ENCODE measurements around the gene FGGY. TPM values are rescaled to one million over a fixed set of nuclear protein-coding genes. Genes with fewer than 3 reads are reported as not detected.

The FGGY gene
- total and polyA plus RNA-seq, 2 donors (not counting 1 experiment from before 2014, with no cell fraction given) = 6.1 to 38.5 TPM

DNA sequence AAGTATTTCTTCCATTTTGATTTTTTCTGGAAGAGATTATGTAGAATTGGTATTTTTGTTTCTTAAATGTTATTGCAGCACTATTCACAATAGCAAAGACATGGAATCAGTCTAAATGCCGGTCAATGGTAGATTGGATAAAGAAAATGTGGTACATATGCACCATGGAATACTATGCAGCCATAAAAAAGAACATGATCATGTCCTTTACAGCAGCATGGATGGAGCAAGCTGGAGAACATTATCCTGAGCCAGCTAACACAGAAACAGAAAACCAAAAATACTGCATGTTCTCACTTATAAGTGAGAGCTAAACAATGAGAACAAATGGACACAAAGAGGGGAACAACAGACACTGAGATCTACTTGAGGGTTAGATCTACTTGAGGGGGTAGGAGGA lies 5.4 kb downstream of the FGGY start:
- Histone ChIP-seq H3K4me1 (ENCODE audit: control insufficient read depth in 2 of 2, insufficient read depth in 2 of 2, low read length in 2 of 2) (peaks cover under 1 to 2% of the 10 kb centered on the region in 2 donors), H4K20me1 (ENCODE audit: control insufficient read depth, insufficient read depth, low read length, poor library complexity, severe bottlenecking) (no peaks in the 10 kb centered on the region), H3K27me3 (replicated peaks in 1 of 4; ENCODE audit: control extremely low read depth in 1 of 4, control insufficient read depth in 3 of 4, insufficient read depth in 4 of 4, low read length in 3 of 4) (no peaks in the 10 kb centered on the region), H3K9ac (ENCODE audit: low read length) (no peak overlapping the region), H3K4me2 (replicated peaks; ENCODE audit: low read depth, low read length, poor library complexity, severe bottlenecking) (no peak overlapping the region), H3K79me2 (ENCODE audit: control insufficient read depth, insufficient read depth, low read length) (peaks cover 5% of the 10 kb centered on the region), H3K9me3 (ENCODE audit: control extremely low read depth in 1 of 3, control insufficient read depth in 2 of 3, insufficient read depth in 1 of 3, low read length in 2 of 3) (peaks cover 0 to 11% (median 9%) of the 10 kb centered on the region in 3 donors), H2AFZ (ENCODE audit: insufficient read depth, low read depth, low read length, poor library complexity, severe bottlenecking) (no peak overlapping the region), H3K27ac (ENCODE audit: low read length in 2 of 2) (no peak overlapping the region), H3K4me3 (ENCODE audit: control extremely low read depth in 1 of 5, extremely low read depth in 1 of 5, insufficient read depth in 1 of 5, low read depth in 2 of 5, low read length in 4 of 5) (no peak overlapping the region), H3K36me3 (replicated peaks in 1 of 2; ENCODE audit: control extremely low read depth in 1 of 2, control insufficient read depth in 1 of 2, extremely low read depth in 1 of 2, insufficient read depth in 2 of 2, low read length in 1 of 2) (peaks cover 0 to 3% of the 10 kb centered on the region in 2 experiments)
- POLR2A ChIA-PET = interaction anchor here (0.6 kb wide), 1 partner anchor 523 kb away, joined by 5 read pairs; no protein-coding TSS in a partner anchor
- Mint-ChIP-seq H3K27me3 (no peaks in the 10 kb centered on the region), H3K27ac (no peak overlapping the region), H3K9me3 (ENCODE audit: insufficient read depth) (peaks cover 6% of the 10 kb centered on the region), H3K4me3 (no peak overlapping the region), H3K4me1 (peaks cover 8% of the 10 kb centered on the region)
- TF ChIP-seq, protein P1, sequence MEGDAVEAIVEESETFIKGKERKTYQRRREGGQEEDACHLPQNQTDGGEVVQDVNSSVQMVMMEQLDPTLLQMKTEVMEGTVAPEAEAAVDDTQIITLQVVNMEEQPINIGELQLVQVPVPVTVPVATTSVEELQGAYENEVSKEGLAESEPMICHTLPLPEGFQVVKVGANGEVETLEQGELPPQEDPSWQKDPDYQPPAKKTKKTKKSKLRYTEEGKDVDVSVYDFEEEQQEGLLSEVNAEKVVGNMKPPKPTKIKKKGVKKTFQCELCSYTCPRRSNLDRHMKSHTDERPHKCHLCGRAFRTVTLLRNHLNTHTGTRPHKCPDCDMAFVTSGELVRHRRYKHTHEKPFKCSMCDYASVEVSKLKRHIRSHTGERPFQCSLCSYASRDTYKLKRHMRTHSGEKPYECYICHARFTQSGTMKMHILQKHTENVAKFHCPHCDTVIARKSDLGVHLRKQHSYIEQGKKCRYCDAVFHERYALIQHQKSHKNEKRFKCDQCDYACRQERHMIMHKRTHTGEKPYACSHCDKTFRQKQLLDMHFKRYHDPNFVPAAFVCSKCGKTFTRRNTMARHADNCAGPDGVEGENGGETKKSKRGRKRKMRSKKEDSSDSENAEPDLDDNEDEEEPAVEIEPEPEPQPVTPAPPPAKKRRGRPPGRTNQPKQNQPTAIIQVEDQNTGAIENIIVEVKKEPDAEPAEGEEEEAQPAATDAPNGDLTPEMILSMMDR (IDR thresholded peaks at IDR 0.05) = no peak
- no peak for TF ChIP-seq EZH2 (IDR thresholded peaks at IDR 0.05; ENCODE audit: borderline replicate concordance, insufficient read depth, low read depth, low read length, poor library complexity, severe bottlenecking)
- CTCF ChIA-PET = interaction anchor here (0.7 to 1.0 kb wide), 2 partner anchors 30 to 329 kb away, joined by 3 read pairs; no protein-coding TSS in a partner anchor
- ATAC-seq (ENCODE audit: low read depth) (no peak), DNase-seq (no peak)
- intact Hi-C loops (cut with micrococcal nuclease) = no loop called here
- no CpG with 5 or more reads among the region's 1 CpG for WGBS (ENCODE audit: insufficient coverage)

DNA sequence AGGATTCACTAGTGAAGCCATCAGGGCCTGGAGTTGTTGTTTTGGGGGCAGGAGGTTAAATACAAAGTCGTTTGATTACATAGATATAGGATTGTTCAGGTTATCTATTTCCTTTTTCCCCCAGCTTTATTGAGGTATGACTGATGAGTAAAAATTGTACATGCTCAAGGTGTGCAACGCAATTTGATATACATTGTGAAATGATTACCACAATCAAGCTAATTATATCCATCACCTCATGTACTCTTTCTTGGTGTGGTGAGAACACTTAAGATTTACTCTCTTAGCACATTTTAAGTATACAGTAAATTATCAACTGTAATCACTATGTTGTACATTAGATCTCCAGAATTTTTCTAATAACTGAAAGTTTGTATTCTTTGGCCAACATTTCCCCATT lies 6.0 kb downstream of the FGGY start:
- no peak overlapping the region for H3K4me3 Mint-ChIP-seq
- Histone ChIP-seq H3K4me3 (ENCODE audit: control extremely low read depth in 1 of 5, extremely low read depth in 1 of 5, insufficient read depth in 1 of 5, low read depth in 2 of 5, low read length in 4 of 5) (no peak overlapping the region), H3K4me1 (ENCODE audit: control insufficient read depth in 2 of 2, insufficient read depth in 2 of 2, low read length in 2 of 2) (no peaks in the 10 kb centered on the region), H3K27ac (ENCODE audit: low read length in 2 of 2) (no peak overlapping the region), H3K36me3 (replicated peaks in 1 of 2; ENCODE audit: control extremely low read depth in 1 of 2, control insufficient read depth in 1 of 2, extremely low read depth in 1 of 2, insufficient read depth in 2 of 2, low read length in 1 of 2) (peaks cover 0 to 3% of the 10 kb centered on the region in 2 experiments), H3K9ac (ENCODE audit: low read length) (no peak overlapping the region), H3K27me3 (replicated peaks in 1 of 4; ENCODE audit: control extremely low read depth in 1 of 4, control insufficient read depth in 3 of 4, insufficient read depth in 4 of 4, low read length in 3 of 4) (no peaks in the 10 kb centered on the region), H3K4me2 (replicated peaks; ENCODE audit: low read depth, low read length, poor library complexity, severe bottlenecking) (no peak overlapping the region), H4K20me1 (ENCODE audit: control insufficient read depth, insufficient read depth, low read length, poor library complexity, severe bottlenecking) (no peaks in the 10 kb centered on the region), H3K79me2 (ENCODE audit: control insufficient read depth, insufficient read depth, low read length) (peaks cover 5% of the 10 kb centered on the region), H3K9me3 (ENCODE audit: control extremely low read depth in 1 of 3, control insufficient read depth in 2 of 3, insufficient read depth in 1 of 3, low read length in 2 of 3) (peaks cover 0 to 11% (median 9%) of the 10 kb centered on the region in 3 donors), H2AFZ (ENCODE audit: insufficient read depth, low read depth, low read length, poor library complexity, severe bottlenecking) (no peak overlapping the region)
- WGBS (ENCODE audit: insufficient coverage) = no CpG with 5 or more reads among the region's 2 CpGs
- no peak for DNase-seq
- H3K27ac Mint-ChIP-seq = no peak overlapping the region
- H3K4me1 Mint-ChIP-seq = peaks cover 5% of the 10 kb centered on the region
- ChIA-PET CTCF (interaction anchor here (1.0 kb wide), 1 partner anchor 31 kb away, joined by 3 read pairs; no protein-coding TSS in a partner anchor), POLR2A (interaction anchor here (0.6 kb wide), 1 partner anchor 524 kb away, joined by 5 read pairs; no protein-coding TSS in a partner anchor)
- intact Hi-C loops (cut with micrococcal nuclease) = no loop called here
- no peak for ATAC-seq (ENCODE audit: low read depth)
- peaks cover 6% of the 10 kb centered on the region for H3K9me3 Mint-ChIP-seq (ENCODE audit: insufficient read depth)
- TF ChIP-seq, protein P1 (IDR thresholded peaks at IDR 0.05) = no peak
- TF ChIP-seq EZH2 (IDR thresholded peaks at IDR 0.05; ENCODE audit: borderline replicate concordance, insufficient read depth, low read depth, low read length, poor library complexity, severe bottlenecking) = no peak
- H3K27me3 Mint-ChIP-seq = no peaks in the 10 kb centered on the region
